Measurements from ENCODE around the gene RAB40B.
A peak's percentile ranks its signal among the peaks of the same experiment; 100 is the strongest.

Gene RAB40B

GRCh38 chr17:82732118-82732743 is 33.7 kb upstream of the RAB40B start:
- Histone ChIP-seq H3K27me3 (ENCODE audit: control insufficient read depth in 1 of 2, insufficient read depth in 2 of 2, low read length in 2 of 2) (no peaks in the 10 kb centered on the region), H3K36me3 (ENCODE audit: control insufficient read depth in 2 of 2, insufficient read depth in 2 of 2, low read length in 2 of 2) (peaks cover 0 to 20% of the 10 kb centered on the region in 2 donors), H3K9ac (ENCODE audit: low read length in 2 of 2) (no peak overlapping the region), H3K9me3 (ENCODE audit: control insufficient read depth in 2 of 2, low read length in 2 of 2) (no peaks in the 10 kb centered on the region), H3K4me3 (ENCODE audit: low read length in 2 of 2) (no peak overlapping the region), H3K27ac (ENCODE audit: low read length) (no peak overlapping the region), H3K4me1 (ENCODE audit: control insufficient read depth, insufficient read depth, low read length) (peaks cover 14% of the 10 kb centered on the region)

GRCh38 chr17:82729479-82730260 is 31.2 kb upstream of the RAB40B start:
- Histone ChIP-seq H3K4me1 (ENCODE audit: control insufficient read depth, insufficient read depth, low read length) (peaks cover under 1% of the 10 kb centered on the region), H3K27ac (ENCODE audit: low read length) (no peak overlapping the region), H3K9me3 (ENCODE audit: control insufficient read depth in 2 of 2, low read length in 2 of 2) (no peaks in the 10 kb centered on the region), H3K4me3 (ENCODE audit: low read length in 2 of 2) (no peak overlapping the region), H3K9ac (ENCODE audit: low read length in 2 of 2) (no peak overlapping the region), H3K27me3 (ENCODE audit: control insufficient read depth in 1 of 2, insufficient read depth in 2 of 2, low read length in 2 of 2) (no peaks in the 10 kb centered on the region), H3K36me3 (ENCODE audit: control insufficient read depth in 2 of 2, insufficient read depth in 2 of 2, low read length in 2 of 2) (peaks cover 5 to 28% of the 10 kb centered on the region in 2 donors)

- no peak overlapping the region for H3K4me3 ChIP-seq (ENCODE audit: low read length in 2 of 2)
- peaks cover 12 to 32% of the 10 kb centered on the region in 2 donors for H3K36me3 ChIP-seq (ENCODE audit: control insufficient read depth in 2 of 2, insufficient read depth in 2 of 2, low read length in 2 of 2)
These were observed 27.9 kb upstream of the RAB40B start for GRCh38 chr17:82726427-82726826.

GRCh38 chr17:82723169-82723807 is 24.8 kb upstream of the RAB40B start:
- Histone ChIP-seq H3K36me3 (ENCODE audit: control insufficient read depth in 2 of 2, insufficient read depth in 2 of 2, low read length in 2 of 2) (peaks cover 19 to 37% of the 10 kb centered on the region in 2 donors), H3K9ac (ENCODE audit: low read length in 2 of 2) (no peak overlapping the region), H3K9me3 (ENCODE audit: control insufficient read depth in 2 of 2, low read length in 2 of 2) (no peaks in the 10 kb centered on the region), H3K4me3 (ENCODE audit: low read length in 2 of 2) (no peak overlapping the region), H3K4me1 (ENCODE audit: control insufficient read depth, insufficient read depth, low read length) (peaks cover under 1% of the 10 kb centered on the region), H3K27me3 (ENCODE audit: control insufficient read depth in 1 of 2, insufficient read depth in 2 of 2, low read length in 2 of 2) (no peaks in the 10 kb centered on the region), H3K27ac (ENCODE audit: low read length) (no peak overlapping the region)

More at GRCh38 chr17:82726427-82726826, 27.9 kb upstream of the RAB40B start:
- Histone ChIP-seq H3K4me1 (ENCODE audit: control insufficient read depth, insufficient read depth, low read length) (no peaks in the 10 kb centered on the region), H3K9me3 (ENCODE audit: control insufficient read depth in 2 of 2, low read length in 2 of 2) (no peaks in the 10 kb centered on the region), H3K9ac (ENCODE audit: low read length in 2 of 2) (no peak overlapping the region), H3K27me3 (ENCODE audit: control insufficient read depth in 1 of 2, insufficient read depth in 2 of 2, low read length in 2 of 2) (no peaks in the 10 kb centered on the region), H3K27ac (ENCODE audit: low read length) (no peak overlapping the region)

- H3K9ac ChIP-seq (ENCODE audit: low read length in 2 of 2), result no peak overlapping the region
- H3K27me3 ChIP-seq (ENCODE audit: control insufficient read depth in 1 of 2, insufficient read depth in 2 of 2, low read length in 2 of 2), result no peaks in the 10 kb centered on the region
- H3K4me1 ChIP-seq (ENCODE audit: control insufficient read depth, insufficient read depth, low read length), result peaks cover 8% of the 10 kb centered on the region
- H3K36me3 ChIP-seq (ENCODE audit: control insufficient read depth in 2 of 2, insufficient read depth in 2 of 2, low read length in 2 of 2), result peaks cover 19 to 33% of the 10 kb centered on the region in 2 donors
- no peak overlapping the region for H3K27ac ChIP-seq (ENCODE audit: low read length)
- no peak overlapping the region for H3K4me3 ChIP-seq (ENCODE audit: low read length in 2 of 2)
- no peaks in the 10 kb centered on the region for H3K9me3 ChIP-seq (ENCODE audit: control insufficient read depth in 2 of 2, low read length in 2 of 2)
These were observed 24.0 kb upstream of the RAB40B start for GRCh38 chr17:82722341-82723013.

- no peak overlapping the region for H3K4me3 ChIP-seq (ENCODE audit: low read length in 2 of 2)
- H3K4me1 ChIP-seq (ENCODE audit: control insufficient read depth, insufficient read depth, low read length), result peaks cover 19% of the 10 kb centered on the region
- H3K27ac ChIP-seq (ENCODE audit: low read length), result no peak overlapping the region
- no peaks in the 10 kb centered on the region for H3K27me3 ChIP-seq (ENCODE audit: control insufficient read depth in 1 of 2, insufficient read depth in 2 of 2, low read length in 2 of 2)
- no peaks in the 10 kb centered on the region for H3K9me3 ChIP-seq (ENCODE audit: control insufficient read depth in 2 of 2, low read length in 2 of 2)
- no peak overlapping the region for H3K9ac ChIP-seq (ENCODE audit: low read length in 2 of 2)
- peaks cover 14 to 22% of the 10 kb centered on the region in 2 donors for H3K36me3 ChIP-seq (ENCODE audit: control insufficient read depth in 2 of 2, insufficient read depth in 2 of 2, low read length in 2 of 2)
These were observed 21.7 kb upstream of the RAB40B start for GRCh38 chr17:82720204-82720603.

GRCh38 chr17:82718986-82719685 is 20.6 kb upstream of the RAB40B start:
- peaks cover 14 to 22% of the 10 kb centered on the region in 2 donors for H3K36me3 ChIP-seq (ENCODE audit: control insufficient read depth in 2 of 2, insufficient read depth in 2 of 2, low read length in 2 of 2)
- no peaks in the 10 kb centered on the region for H3K9me3 ChIP-seq (ENCODE audit: control insufficient read depth in 2 of 2, low read length in 2 of 2)

GRCh38 chr17:82716203-82717010 is 17.9 kb upstream of the RAB40B start, which contains the start of gene FN3KRP:
Gene FN3KRP, plus strand, starts transcription at chr17:82716706. Its CDS starts 50 bp downstream, at chr17:82716756.
- Histone ChIP-seq H3K27me3 (ENCODE audit: control insufficient read depth in 1 of 2, insufficient read depth in 2 of 2, low read length in 2 of 2) (no peaks in the 10 kb centered on the region), H3K9me3 (ENCODE audit: control insufficient read depth in 2 of 2, low read length in 2 of 2) (no peaks in the 10 kb centered on the region), H3K9ac (ENCODE audit: low read length in 2 of 2) (peak within 1 kb of the TSS; percentile 64 to 72), H3K4me3 (ENCODE audit: low read length in 2 of 2) (peak within 1 kb of the TSS; percentile 89 to 91), H3K4me1 (ENCODE audit: control insufficient read depth, insufficient read depth, low read length) (peaks cover 19% of the 10 kb centered on the region), H3K27ac (ENCODE audit: low read length) (no peak within 1 kb of the TSS), H3K36me3 (ENCODE audit: control insufficient read depth in 2 of 2, insufficient read depth in 2 of 2, low read length in 2 of 2) (peaks cover 7 to 12% of the 10 kb centered on the region in 2 donors)

More at GRCh38 chr17:82718986-82719685, 20.6 kb upstream of the RAB40B start:
- Histone ChIP-seq H3K27ac (ENCODE audit: low read length) (no peak overlapping the region), H3K4me1 (ENCODE audit: control insufficient read depth, insufficient read depth, low read length) (peaks cover 19% of the 10 kb centered on the region), H3K9ac (ENCODE audit: low read length in 2 of 2) (no peak overlapping the region), H3K27me3 (ENCODE audit: control insufficient read depth in 1 of 2, insufficient read depth in 2 of 2, low read length in 2 of 2) (no peaks in the 10 kb centered on the region), H3K4me3 (ENCODE audit: low read length in 2 of 2) (no peak overlapping the region)

GRCh38 chr17:82713071-82713723 is 14.7 kb upstream of the RAB40B start:
- Histone ChIP-seq H3K27me3 (ENCODE audit: control insufficient read depth in 1 of 2, insufficient read depth in 2 of 2, low read length in 2 of 2) (no peaks in the 10 kb centered on the region), H3K9me3 (ENCODE audit: control insufficient read depth in 2 of 2, low read length in 2 of 2) (no peaks in the 10 kb centered on the region), H3K9ac (ENCODE audit: low read length in 2 of 2) (no peak overlapping the region), H3K4me1 (ENCODE audit: control insufficient read depth, insufficient read depth, low read length) (peaks cover 18% of the 10 kb centered on the region), H3K4me3 (ENCODE audit: low read length in 2 of 2) (no peak overlapping the region), H3K27ac (ENCODE audit: low read length) (no peak overlapping the region), H3K36me3 (ENCODE audit: control insufficient read depth in 2 of 2, insufficient read depth in 2 of 2, low read length in 2 of 2) (no peaks in the 10 kb centered on the region)
